ENCODE results near the gene PHF2. TPM values are rescaled to one million over a fixed set of nuclear protein-coding genes. Genes with fewer than 3 reads are reported as not detected.

The PHF2 gene
- total and polyA plus RNA-seq, 2 donors (not counting 1 experiment from before 2014, with no cell fraction given) = 11.0 to 28.8 TPM

GRCh38 chr9:93557366-93558137, 18.8 kb upstream of the PHF2 start:
- no peak overlapping the region for H3K27ac ChIP-seq (ENCODE audit: low read length in 2 of 2)
- no peak overlapping the region for H3K4me3 ChIP-seq (ENCODE audit: control extremely low read depth in 1 of 5, extremely low read depth in 1 of 5, insufficient read depth in 1 of 5, low read depth in 2 of 5, low read length in 4 of 5)
- WGBS (ENCODE audit: insufficient coverage) = 96% methylated on average over 13 of the region's 15 CpGs
- no peak overlapping the region for H3K9ac ChIP-seq (ENCODE audit: low read length)
- no peak overlapping the region for H3K4me2 ChIP-seq (replicated peaks; ENCODE audit: low read depth, low read length, poor library complexity, severe bottlenecking)
- Mint-ChIP-seq H3K4me3 (no peak overlapping the region), H3K4me1 (no peaks in the 10 kb centered on the region), H3K27ac (peak overlapping the region; percentile 32), H3K27me3 (no peaks in the 10 kb centered on the region), H3K9me3 (ENCODE audit: insufficient read depth) (no peaks in the 10 kb centered on the region)
- H4K20me1 ChIP-seq (ENCODE audit: control insufficient read depth, insufficient read depth, low read length, poor library complexity, severe bottlenecking) = no peaks in the 10 kb centered on the region
- H3K79me2 ChIP-seq (ENCODE audit: control insufficient read depth, insufficient read depth, low read length) = no peaks in the 10 kb centered on the region
- intact Hi-C loops (cut with micrococcal nuclease) = no loop called here
- ATAC-seq (ENCODE audit: low read depth) = no peak
- H3K4me1 ChIP-seq (ENCODE audit: control insufficient read depth in 2 of 2, insufficient read depth in 2 of 2, low read length in 2 of 2) = no peaks in the 10 kb centered on the region
- no peaks in the 10 kb centered on the region for H3K9me3 ChIP-seq (ENCODE audit: control extremely low read depth in 1 of 3, control insufficient read depth in 2 of 3, insufficient read depth in 1 of 3, low read length in 2 of 3)
- ChIA-PET POLR2A (interaction anchor here (0.6 kb wide), 2 partner anchors 107 to 585 kb away, joined by 3 read pairs; no protein-coding TSS in a partner anchor), CTCF (interaction anchor here (0.7 to 2.7 kb wide), 2 partner anchors 9 to 1446 kb away, joined by 3 to 17 read pairs; no protein-coding TSS in a partner anchor)
- H2AFZ ChIP-seq (ENCODE audit: insufficient read depth, low read depth, low read length, poor library complexity, severe bottlenecking) = no peak overlapping the region
- no peaks in the 10 kb centered on the region for H3K27me3 ChIP-seq (replicated peaks in 1 of 4; ENCODE audit: control extremely low read depth in 1 of 4, control insufficient read depth in 3 of 4, insufficient read depth in 4 of 4, low read length in 3 of 4)
- no peak for TF ChIP-seq EZH2 (IDR thresholded peaks at IDR 0.05; ENCODE audit: borderline replicate concordance, insufficient read depth, low read depth, low read length, poor library complexity, severe bottlenecking)
- TF ChIP-seq CTCF (IDR thresholded peaks at IDR 0.05) = no peak
- peaks cover 18 to 76% of the 10 kb centered on the region in 2 experiments for H3K36me3 ChIP-seq (replicated peaks in 1 of 2; ENCODE audit: control extremely low read depth in 1 of 2, control insufficient read depth in 1 of 2, extremely low read depth in 1 of 2, insufficient read depth in 2 of 2, low read length in 1 of 2)
- no peak for DNase-seq

GRCh38 chr9:93558503-93558902, 17.9 kb upstream of the PHF2 start:
- CTCF ChIA-PET = interaction anchor here (2.7 kb wide), 1 partner anchor 8 kb away, joined by 17 read pairs; no protein-coding TSS in a partner anchor
- no peaks in the 10 kb centered on the region for H3K27me3 ChIP-seq (replicated peaks in 1 of 4; ENCODE audit: control extremely low read depth in 1 of 4, control insufficient read depth in 3 of 4, insufficient read depth in 4 of 4, low read length in 3 of 4)
- H3K4me2 ChIP-seq (replicated peaks; ENCODE audit: low read depth, low read length, poor library complexity, severe bottlenecking) = no peak overlapping the region
- no peak for TF ChIP-seq CTCF (IDR thresholded peaks at IDR 0.05)
- no peak for TF ChIP-seq EZH2 (IDR thresholded peaks at IDR 0.05; ENCODE audit: borderline replicate concordance, insufficient read depth, low read depth, low read length, poor library complexity, severe bottlenecking)
- H3K27me3 Mint-ChIP-seq = no peaks in the 10 kb centered on the region
- H3K36me3 ChIP-seq (replicated peaks in 1 of 2; ENCODE audit: control extremely low read depth in 1 of 2, control insufficient read depth in 1 of 2, extremely low read depth in 1 of 2, insufficient read depth in 2 of 2, low read length in 1 of 2) = peaks cover 21 to 76% of the 10 kb centered on the region in 2 experiments
- H3K27ac Mint-ChIP-seq = no peak overlapping the region
- intact Hi-C loops (cut with micrococcal nuclease) = no loop called here
- H3K4me1 Mint-ChIP-seq = no peaks in the 10 kb centered on the region
- H3K9me3 ChIP-seq (ENCODE audit: control extremely low read depth in 1 of 3, control insufficient read depth in 2 of 3, insufficient read depth in 1 of 3, low read length in 2 of 3) = no peaks in the 10 kb centered on the region
- H4K20me1 ChIP-seq (ENCODE audit: control insufficient read depth, insufficient read depth, low read length, poor library complexity, severe bottlenecking) = no peaks in the 10 kb centered on the region
- over 99% methylated on average over 14 of the region's 14 CpGs for WGBS (ENCODE audit: insufficient coverage)
- H3K27ac ChIP-seq (ENCODE audit: low read length in 2 of 2) = no peak overlapping the region
- no peak overlapping the region for H3K4me3 Mint-ChIP-seq
- no peak overlapping the region for H2AFZ ChIP-seq (ENCODE audit: insufficient read depth, low read depth, low read length, poor library complexity, severe bottlenecking)
- no peak overlapping the region for H3K9ac ChIP-seq (ENCODE audit: low read length)
- ATAC-seq (ENCODE audit: low read depth) (no peak), DNase-seq (no peak)
- POLR2A ChIA-PET = interaction anchor here (0.6 kb wide), 1 partner anchor 586 kb away, joined by 3 read pairs; no protein-coding TSS in a partner anchor
- no peaks in the 10 kb centered on the region for H3K4me1 ChIP-seq (ENCODE audit: control insufficient read depth in 2 of 2, insufficient read depth in 2 of 2, low read length in 2 of 2)
- no peak overlapping the region for H3K4me3 ChIP-seq (ENCODE audit: control extremely low read depth in 1 of 5, extremely low read depth in 1 of 5, insufficient read depth in 1 of 5, low read depth in 2 of 5, low read length in 4 of 5)
- no peaks in the 10 kb centered on the region for H3K79me2 ChIP-seq (ENCODE audit: control insufficient read depth, insufficient read depth, low read length)
- no peaks in the 10 kb centered on the region for H3K9me3 Mint-ChIP-seq (ENCODE audit: insufficient read depth)
